Spleen (tissue), 11 donors: ENCODE measurements around the gene SLC38A10. TPM values are rescaled to one million over a fixed set of nuclear protein-coding genes. Genes with fewer than 3 reads are reported as not detected.

Source experiments
- DNase-seq: peaks from one replicate; pipeline ENCODE4 v3.0.0-alpha.2; 2020
- H3K27ac ChIP-seq, 8 donors: fragments of 200-600 bp; sonication (generic) in 7 of 8; 1 replicate in 4 of 8; 2 replicates in 4 of 8; pipeline versions ENCODE4 v1.5.0 to v1.8.0; 2016 to 2021; ENCODE audit warnings: inconsistent platforms in 4 of 8, mild to moderate bottlenecking in 4 of 8, moderate library complexity in 1 of 8
- H3K27me3 ChIP-seq, 7 donors: fragments of 200-600 bp; sonication (generic) in 6 of 7; replicated peaks in 1 of 7; 1 replicate in 4 of 7; 2 replicates in 3 of 7; pipeline versions ENCODE4 v1.5.0 to v1.8.0; 2016 to 2021; ENCODE audit warnings: inconsistent platforms in 3 of 7, mild to moderate bottlenecking in 1 of 7
- H3K36me3 ChIP-seq, 6 donors: fragments of 200-600 bp; sonication (generic) in 5 of 6; 1 replicate in 4 of 6; 2 replicates in 2 of 6; pipeline versions ENCODE4 v1.5.0 to v1.8.0; 2016 to 2021; ENCODE audit warnings: inconsistent platforms in 2 of 6
- H3K4me1 ChIP-seq, 6 donors: fragments of 200-600 bp; sonication (generic) in 5 of 6; 1 replicate in 3 of 6; 2 replicates in 3 of 6; pipeline versions ENCODE4 v1.5.0 to v1.8.0; 2016 to 2021; ENCODE audit warnings: inconsistent platforms in 3 of 6
- H3K4me3 ChIP-seq, 8 donors: fragments of 200-600 bp; sonication (generic) in 7 of 8; 1 replicate in 4 of 8; 2 replicates in 4 of 8; pipeline versions ENCODE4 v1.5.0 to v1.8.0; 2016 to 2021; ENCODE audit warnings: inconsistent platforms in 4 of 8, mild to moderate bottlenecking in 4 of 8, moderate library complexity in 2 of 8
- H3K9me3 ChIP-seq, 8 donors: fragments of 200-600 bp; sonication (generic) in 7 of 8; 1 replicate in 4 of 8; 2 replicates in 4 of 8; pipeline versions ENCODE4 v1.5.0 to v1.8.0; 2016 to 2021; ENCODE audit warnings: inconsistent platforms in 4 of 8
- CTCF ChIP-seq, 11 experiments: fragments of 200-600 bp in 7 of 11; fragments of 450-650 bp in 4 of 11; sonication (generic) in 4 of 11; IDR thresholded peaks in 8 of 11; conservative IDR thresholded peaks in 3 of 11; 1 replicate in 7 of 11; 2 replicates in 4 of 11; pipeline versions ENCODE4 v1.4.0 to v1.8.0; 2016 to 2021; ENCODE audit warnings: antibody characterized with exemption in 11 of 11, inconsistent platforms in 4 of 11, mild to moderate bottlenecking in 1 of 11
- POLR2A ChIP-seq, 3 donors: fragments of 450-650 bp; IDR thresholded peaks; one replicate each; pipeline ENCODE4 v1.5.1; 2017; ENCODE audit warnings: antibody characterized with exemption in 3 of 3, mild to moderate bottlenecking in 1 of 3
- POLR2AphosphoS5 ChIP-seq, 3 donors: sonication (generic); formaldehyde crosslinking; IDR thresholded peaks; one replicate each; pipeline ENCODE4 v1.5.1; 2017; ENCODE audit warnings: antibody characterized with exemption in 3 of 3
- WGBS, 5 donors: extraction: QIAGEN DNeasy Blood & Tissue Kit in 3 of 5; methylation state at CpG; one replicate each; pipeline versions ENCODE4 v1.1.5 to v1.1.7; 2013 to 2018; 5-methylcytosine and 5-hydroxymethylcytosine counted together
- intact Hi-C: fragments of 100-400 bp; cut with DNase I; formaldehyde crosslinking; loops from one replicate; pipeline ENCODE4 v1.15.0; 2023; ENCODE audit warnings: low total_unique reads
- polyA plus RNA-seq, 3 donors: library from polyadenylated mRNA; stranded (reverse); fragments of 200-250 nt; gene quantifications; one replicate each; pipeline ENCODE4 v1.2.1, GENCODE V29; 2013
- total RNA-seq, 7 donors: library from RNA; depleted of rRNA in 3 of 7; stranded (reverse); fragments of >200 nt in 3 of 7; fragmentation: NEBNext Ultra II Directional in 4 of 7; extraction: Animal tissue kit (Norgen Biotek cat#: 25700) in 4 of 7; gene quantifications; one replicate each; pipeline versions ENCODE4 v1.1.0 to v1.2.1, GENCODE V29; 2016 to 2021
- donor health status: healthy with polysubstance abuse.
- donor health status: DM: no; HTN: no; CAD: no; lungs with moderate emphysema.
- donor health status: DM: no; HTN: no; CAD: no.
- donor health status: Bipolar disorder and iron deficiency.
- donor health status: healthy.
- donor health status: DM: no; HTN: no; CAD: no.
- donor health status: DM: yes; HTN: yes; CAD: no.

SLC38A10 gene
- total and polyA plus RNA-seq, 10 donors: 54.9 to 112 (median 86.6) TPM

DNA sequence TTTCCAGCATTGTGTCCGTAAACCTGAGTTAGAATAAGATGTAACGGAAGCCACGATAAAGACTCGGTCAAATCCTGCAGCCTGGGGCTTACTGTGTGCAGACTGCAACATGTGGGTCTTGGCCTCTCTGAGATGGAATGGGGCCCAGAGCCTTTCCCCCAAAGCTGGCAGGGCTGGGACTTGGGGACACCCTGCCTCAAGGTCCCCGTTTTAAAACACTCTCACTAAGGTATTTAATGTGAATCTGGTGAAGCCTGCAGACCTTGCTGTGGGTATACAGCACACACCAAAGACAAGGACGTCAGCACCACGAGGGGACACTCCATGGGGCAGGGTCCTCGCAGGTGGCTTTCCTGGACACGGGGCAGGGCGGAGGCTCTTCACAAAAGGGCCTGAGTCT lies 53.9 kb downstream of the SLC38A10 start:
- intact Hi-C loops: loop anchor here (5.0 kb wide), 1 partner anchor 99 kb away; no protein-coding TSS in a partner anchor
- WGBS, 5 donors: 83 to 96% (median 92%) methylated on average over 10 of the region's 10 CpGs
- Histone ChIP-seq H3K27ac (no peak overlapping the region), H3K4me1 (peaks cover 19 to 86% (median 63%) of the 10 kb centered on the region in 6 donors), H3K27me3 (no peaks in the 10 kb centered on the region), H3K36me3 (peaks cover 0 to 41% (median under 1%) of the 10 kb centered on the region in 6 donors), H3K9me3 (no peaks in the 10 kb centered on the region), H3K4me3 (no peak overlapping the region)
- DNase-seq: no peak
- TF ChIP-seq POLR2AphosphoS5 (IDR thresholded peaks at IDR 0.05) (no peak), CTCF (IDR thresholded peaks at IDR 0.05 in 8 of 11, conservative IDR thresholded peaks at IDR 0.05 in 3 of 11) (no peak), POLR2A (IDR thresholded peaks at IDR 0.05) (no peak)

- Histone ChIP-seq H3K36me3 (peaks cover 0 to 41% (median 3%) of the 10 kb centered on the region in 6 donors), H3K9me3 (no peaks in the 10 kb centered on the region), H3K4me3 (peak overlapping the region in 2 of 8 donors; percentile 100), H3K27ac (no peak overlapping the region), H3K4me1 (peaks cover 19 to 89% (median 65%) of the 10 kb centered on the region in 6 donors), H3K27me3 (no peaks in the 10 kb centered on the region)
- no peak for TF ChIP-seq POLR2A (IDR thresholded peaks at IDR 0.05)
- no peak for TF ChIP-seq CTCF (IDR thresholded peaks at IDR 0.05 in 8 of 11, conservative IDR thresholded peaks at IDR 0.05 in 3 of 11)
- 72 to 87% (median 78%) methylated on average over 8 of the region's 8 CpGs for WGBS, 5 donors
- intact Hi-C loops: loop anchor here (5.0 kb wide), 1 partner anchor 98 kb away; no protein-coding TSS in a partner anchor
- DNase-seq: no peak
Observed at GRCh38 chr17:81240761-81241160, 54.3 kb downstream of the SLC38A10 start.

DNA sequence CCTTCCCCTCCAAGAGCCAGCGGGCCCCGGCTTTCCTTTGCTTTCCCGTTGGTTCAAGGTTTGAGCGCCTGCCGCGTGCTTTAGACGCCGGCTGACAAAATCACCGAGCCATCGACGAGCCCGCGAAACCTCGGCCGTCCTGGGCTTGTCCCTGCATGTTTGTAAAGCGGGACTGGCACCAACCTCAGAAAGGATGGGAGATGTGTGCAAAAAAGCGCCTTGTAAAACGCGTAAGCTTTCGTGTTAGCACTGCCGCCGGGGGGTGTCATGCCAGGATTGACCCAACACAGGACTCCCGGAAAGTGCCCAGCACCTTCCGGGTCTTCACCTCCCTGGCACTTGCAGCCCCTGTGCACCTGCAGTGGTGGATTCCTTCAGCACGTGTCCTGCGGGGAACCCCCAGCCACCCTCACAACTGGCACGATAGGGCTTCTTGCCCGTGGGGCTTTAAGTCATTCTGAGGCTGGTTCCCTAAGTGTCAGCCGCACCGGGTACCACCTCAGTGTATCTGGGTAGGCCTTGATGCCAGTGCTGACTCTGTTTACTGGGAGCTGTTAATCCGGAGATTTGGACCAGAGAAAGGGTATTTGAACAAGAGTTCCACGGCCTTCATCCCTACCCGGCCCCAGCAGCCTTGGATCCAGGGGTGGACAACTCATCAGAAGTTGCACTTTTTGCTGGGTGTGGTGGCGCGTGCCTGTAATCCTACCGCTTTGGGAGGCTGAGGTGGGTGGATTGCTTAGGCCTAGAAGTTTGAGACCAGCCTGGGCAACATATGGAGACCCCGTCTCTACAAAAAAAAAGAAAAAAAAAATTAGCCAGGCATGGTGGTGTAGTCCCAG lies 55.2 kb downstream of the SLC38A10 start:
- peak overlapping the region; percentile 66 to 91 (median 87) for H3K27ac ChIP-seq
- H3K27me3 ChIP-seq: no peaks in the 10 kb centered on the region
- WGBS, 5 donors: 15 to 42% (median 18%) methylated on average over 14 to 37 of the region's 37 CpGs
- peaks cover 0 to 41% (median 4%) of the 10 kb centered on the region in 6 donors for H3K36me3 ChIP-seq
- DNase-seq: no peak
- TF ChIP-seq POLR2A (IDR thresholded peaks at IDR 0.05): no peak
- no peak for TF ChIP-seq CTCF (IDR thresholded peaks at IDR 0.05 in 8 of 11, conservative IDR thresholded peaks at IDR 0.05 in 3 of 11)
- TF ChIP-seq POLR2AphosphoS5 (IDR thresholded peaks at IDR 0.05): no peak
- intact Hi-C loops: loop anchor here (5.0 kb wide), 1 partner anchor 98 kb away; no protein-coding TSS in a partner anchor
- peaks cover 19 to 87% (median 62%) of the 10 kb centered on the region in 6 donors for H3K4me1 ChIP-seq
- no peaks in the 10 kb centered on the region for H3K9me3 ChIP-seq
- peak overlapping the region; percentile 83 to 100 (median 100) for H3K4me3 ChIP-seq
